DND-41 (cell line): Measurements from ENCODE around the gene POLD2.

Experiments used
- CTCF ChIP-seq: IDR thresholded peaks from 2 replicates; pipeline ENCODE4 v1.5.1; 2012; ENCODE audit warnings: borderline replicate concordance, low read length, moderate library complexity, mild to moderate bottlenecking; ENCODE audit not compliant: poor library complexity, severe bottlenecking; ENCODE audit errors: extremely low read depth
- EZH2 ChIP-seq: IDR thresholded peaks from 3 replicates; pipeline ENCODE4 v1.6.1; 2012; ENCODE audit warnings: borderline replicate concordance, low read depth, mild to moderate bottlenecking, moderate library complexity, low read length, inconsistent platforms; ENCODE audit not compliant: severe bottlenecking

GRCh38 chr7:44148166-44148565 is 24.8 kb upstream of the POLD2 start:
- TF ChIP-seq EZH2: no peak
- no peak for TF ChIP-seq CTCF
